22Rv1 (cell line): Measurements from ENCODE around the gene LRFN3.
"Not testable (repeated sequence)": the region's sequence is repeated elsewhere in the genome, so short reads cannot be mapped to it uniquely, and the experiment has no call there.

ENCODE experiments used
- H3K27ac ChIP-seq: fragments of 450-650 bp; 2 replicates; pipeline ENCODE4 v1.5.1; 2017
- ZFX ChIP-seq: fragments of 450-650 bp; IDR thresholded peaks from 2 replicates; pipeline ENCODE4 v1.6.1; 2017; ENCODE audit warnings: antibody characterized with exemption, borderline replicate concordance
- TF ChIP-seq, protein P1 (sequence below): fragments of 450-650 bp; IDR thresholded peaks from 2 replicates; pipeline ENCODE4 v1.5.1; 2017; ENCODE audit warnings: mild to moderate bottlenecking

Gene LRFN3

DNA sequence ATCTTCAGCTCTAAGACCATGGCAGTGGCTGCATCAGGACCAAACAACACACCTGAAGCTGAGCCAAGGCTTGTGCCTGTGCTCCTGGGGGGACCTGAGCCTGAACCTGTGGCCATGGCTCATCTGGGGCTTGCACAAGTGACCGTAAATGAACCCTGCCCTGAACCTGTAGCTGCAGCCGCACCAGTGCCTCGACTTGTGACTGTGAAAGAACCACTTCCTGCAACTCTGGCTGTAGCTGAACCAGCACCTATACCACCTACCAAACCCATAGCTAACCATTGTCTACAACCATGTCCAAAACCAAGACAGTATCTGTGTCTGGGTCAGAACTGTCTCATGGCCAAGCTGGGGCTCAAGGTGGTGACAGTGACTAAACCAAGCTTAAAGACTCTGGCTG is 30.6 kb downstream of the LRFN3 start:
- no peak overlapping the region for H3K27ac ChIP-seq
- TF ChIP-seq ZFX, result no peak
- TF ChIP-seq, protein P1, sequence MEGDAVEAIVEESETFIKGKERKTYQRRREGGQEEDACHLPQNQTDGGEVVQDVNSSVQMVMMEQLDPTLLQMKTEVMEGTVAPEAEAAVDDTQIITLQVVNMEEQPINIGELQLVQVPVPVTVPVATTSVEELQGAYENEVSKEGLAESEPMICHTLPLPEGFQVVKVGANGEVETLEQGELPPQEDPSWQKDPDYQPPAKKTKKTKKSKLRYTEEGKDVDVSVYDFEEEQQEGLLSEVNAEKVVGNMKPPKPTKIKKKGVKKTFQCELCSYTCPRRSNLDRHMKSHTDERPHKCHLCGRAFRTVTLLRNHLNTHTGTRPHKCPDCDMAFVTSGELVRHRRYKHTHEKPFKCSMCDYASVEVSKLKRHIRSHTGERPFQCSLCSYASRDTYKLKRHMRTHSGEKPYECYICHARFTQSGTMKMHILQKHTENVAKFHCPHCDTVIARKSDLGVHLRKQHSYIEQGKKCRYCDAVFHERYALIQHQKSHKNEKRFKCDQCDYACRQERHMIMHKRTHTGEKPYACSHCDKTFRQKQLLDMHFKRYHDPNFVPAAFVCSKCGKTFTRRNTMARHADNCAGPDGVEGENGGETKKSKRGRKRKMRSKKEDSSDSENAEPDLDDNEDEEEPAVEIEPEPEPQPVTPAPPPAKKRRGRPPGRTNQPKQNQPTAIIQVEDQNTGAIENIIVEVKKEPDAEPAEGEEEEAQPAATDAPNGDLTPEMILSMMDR, result no peak

- TF ChIP-seq ZFX, result no peak
- TF ChIP-seq, protein P1, result no peak
- no peak overlapping the region for H3K27ac ChIP-seq
Measured at GRCh38 chr19:35973487-35973886, 37.3 kb downstream of the LRFN3 start.

DNA sequence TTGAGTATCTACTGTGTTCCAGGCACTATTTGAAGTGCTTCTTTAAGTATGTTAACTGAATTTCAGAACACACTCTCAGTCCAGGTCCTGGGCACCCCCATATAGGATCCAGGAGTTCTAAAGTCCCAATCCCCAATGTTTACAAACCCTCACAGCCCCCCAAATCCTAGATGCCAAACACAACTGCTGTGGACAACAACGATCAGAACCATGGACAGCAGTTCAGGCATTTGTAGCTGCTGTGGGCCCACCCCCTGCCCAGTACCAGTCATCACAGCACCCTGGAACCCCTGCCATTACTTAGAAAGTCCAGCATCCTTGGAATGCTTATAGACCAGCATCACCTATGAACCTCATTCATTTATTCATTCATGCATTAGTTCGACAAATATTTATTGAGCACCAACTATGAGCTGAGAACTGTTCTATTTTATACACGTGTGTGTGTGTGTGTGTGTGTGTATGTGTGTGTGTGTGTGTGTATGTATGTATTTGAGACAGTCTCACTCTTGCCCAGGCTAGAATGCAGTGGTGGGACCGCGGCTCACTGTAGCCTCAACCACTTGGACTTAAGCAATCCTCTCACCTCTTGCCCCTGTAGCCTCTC is 39.5 kb downstream of the LRFN3 start:
- H3K27ac ChIP-seq, result no peak overlapping the region

GRCh38 chr19:35977446-35978222 is 41.5 kb downstream of the LRFN3 start:
- no peak for TF ChIP-seq ZFX
- TF ChIP-seq, protein P1, result peak; percentile 17
- H3K27ac ChIP-seq, result no peak overlapping the region

More for the DNA sequence above, 39.5 kb downstream of the LRFN3 start:
- no peak for TF ChIP-seq ZFX
- TF ChIP-seq, protein P1, result no peak

DNA sequence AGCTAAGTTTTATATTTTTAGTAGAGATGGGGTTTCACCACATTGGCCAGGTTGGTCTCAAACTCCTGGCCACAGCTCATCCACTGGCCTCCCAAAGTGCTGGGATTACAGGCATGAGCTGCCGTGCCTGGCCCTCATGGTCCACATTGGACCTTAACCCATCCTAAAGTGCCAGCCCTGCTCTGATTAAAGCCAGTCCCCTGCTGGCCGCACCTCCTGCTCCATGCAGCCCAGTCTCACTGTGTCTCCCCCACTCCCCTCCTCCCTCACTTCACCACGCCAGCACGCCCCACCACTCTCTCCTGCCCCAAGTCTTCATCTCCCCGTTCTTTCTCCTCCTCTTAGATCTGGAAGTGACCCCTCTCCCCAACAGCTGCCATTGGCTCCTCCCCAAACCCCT is 42.1 kb downstream of the LRFN3 start:
- TF ChIP-seq ZFX, result no peak
- TF ChIP-seq, protein P1, result no peak
- no peak overlapping the region for H3K27ac ChIP-seq

DNA sequence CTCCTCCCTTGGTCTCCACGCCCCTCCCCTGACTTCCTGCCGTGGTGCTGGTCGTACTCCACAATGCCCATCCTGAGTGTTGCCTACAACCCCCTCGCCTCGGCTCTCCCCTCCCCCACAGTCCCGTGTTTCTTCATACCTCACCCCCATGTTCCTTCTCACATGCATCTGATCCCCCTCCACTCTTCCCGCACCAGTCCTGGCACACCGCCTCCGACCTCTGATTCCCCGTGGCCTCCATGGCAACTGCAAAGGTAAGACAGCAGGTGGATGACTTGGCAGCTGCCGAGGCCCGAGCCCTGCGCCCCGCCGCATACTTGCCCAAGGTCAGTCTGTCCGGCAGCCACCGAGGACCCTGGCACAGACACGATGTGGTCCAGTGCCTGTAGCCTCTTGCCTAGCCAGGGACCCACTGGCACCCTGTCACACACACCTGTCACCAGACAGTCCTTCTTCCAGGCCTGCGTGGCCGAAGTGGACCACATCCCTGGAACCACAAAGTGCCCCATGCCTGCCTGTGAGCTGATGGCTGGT is 42.7 kb downstream of the LRFN3 start:
- TF ChIP-seq, protein P1, result no peak
- no peak for TF ChIP-seq ZFX
- H3K27ac ChIP-seq, result no peak overlapping the region

DNA sequence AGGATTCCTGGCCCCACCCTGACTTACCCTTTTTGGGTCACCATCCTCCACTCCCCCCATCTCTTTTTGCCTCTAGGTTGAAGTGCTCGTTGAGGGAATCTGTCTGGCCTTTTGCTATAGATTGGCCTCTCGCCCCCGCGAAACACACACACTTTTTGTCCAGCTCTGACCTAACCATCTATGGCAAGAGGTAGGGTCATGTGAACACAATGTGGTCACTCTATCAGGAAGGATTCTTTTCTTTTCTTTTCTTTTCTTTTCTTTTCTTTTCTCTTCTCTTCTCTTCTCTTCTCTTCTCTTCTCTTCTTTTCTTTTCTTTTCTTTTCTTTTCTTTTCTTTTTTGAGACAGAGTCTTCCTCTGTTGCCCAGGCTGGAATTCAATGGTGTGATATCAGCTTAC is 44.8 kb downstream of the LRFN3 start:
- H3K27ac ChIP-seq, result not testable (repeated sequence)
